ENCODE results near the gene SLC6A7.

SLC6A7 gene

DNA sequence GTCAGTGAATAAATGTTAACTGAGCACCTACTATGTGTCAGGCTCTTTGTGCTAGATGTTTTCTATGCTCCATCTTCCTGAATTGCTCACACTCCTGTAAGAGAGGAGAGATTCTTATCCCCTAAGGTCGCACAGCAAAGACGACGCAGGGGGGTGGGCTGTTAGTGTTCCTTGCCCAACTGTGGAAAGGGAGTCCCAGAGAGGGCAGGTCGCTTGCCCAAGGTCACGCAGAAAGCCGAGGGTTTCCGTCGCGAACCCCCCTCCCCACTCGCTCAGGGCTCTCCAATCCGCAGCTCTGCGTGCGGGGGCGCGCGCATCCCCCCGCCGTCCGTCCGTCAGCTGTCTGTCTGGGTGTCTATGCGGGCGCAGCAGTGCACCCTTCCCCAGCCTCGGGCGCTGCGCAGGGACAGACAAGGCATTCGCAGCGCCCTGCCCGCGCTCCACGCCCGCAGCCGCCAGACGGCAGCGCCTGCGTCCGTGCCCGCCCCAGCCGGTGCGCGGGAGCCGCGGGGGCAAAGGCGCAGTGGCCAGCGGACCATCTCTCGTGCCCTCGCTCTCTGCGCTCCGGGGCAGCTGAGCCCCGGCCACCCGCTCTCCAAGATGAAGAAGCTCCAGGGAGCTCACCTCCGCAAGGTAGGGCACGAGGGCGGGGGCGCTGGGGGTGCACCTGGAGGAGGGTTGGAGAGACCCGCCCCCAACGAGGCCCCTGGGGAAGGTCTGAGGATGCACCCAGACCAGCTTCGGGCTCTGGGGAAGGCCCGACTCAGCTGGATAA, at the start of gene SLC6A7:
Gene SLC6A7 (plus strand): TSS at position 335 of the 775 bp plus-strand sequence. CDS start 266 bp downstream, at position 601.
- DNase-seq (ENCODE audit: low read depth in 2 of 2): no peak

DNA sequence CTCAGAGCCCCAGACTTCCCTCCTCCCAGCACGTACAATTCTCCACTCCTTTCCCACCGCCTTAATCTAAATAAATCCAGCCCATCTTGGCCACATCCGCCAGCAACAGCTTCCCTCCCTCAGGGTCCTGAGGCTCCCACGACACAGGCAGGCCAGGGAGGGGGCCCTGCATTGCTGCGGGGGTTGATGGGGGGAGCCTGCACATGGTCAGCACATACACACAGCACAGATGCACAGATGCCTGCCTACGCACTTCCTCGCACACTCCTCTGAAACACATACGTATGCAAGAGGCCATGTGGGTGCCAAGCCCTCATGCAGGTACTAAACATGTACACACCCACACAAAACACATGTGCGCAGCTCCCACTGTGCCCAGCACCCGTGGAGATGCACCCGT, 49.0 kb upstream of the SLC6A7 start:
- DNase-seq (ENCODE audit: low read depth in 2 of 2): no peak

GRCh38 chr5:150141544-150142184, 48.2 kb upstream of the SLC6A7 start:
- DNase-seq (ENCODE audit: low read depth in 2 of 2): no peak

- DNase-seq (ENCODE audit: low read depth in 2 of 2): no peak
These were observed 47.5 kb upstream of the SLC6A7 start for GRCh38 chr5:150142185-150142958.

DNA sequence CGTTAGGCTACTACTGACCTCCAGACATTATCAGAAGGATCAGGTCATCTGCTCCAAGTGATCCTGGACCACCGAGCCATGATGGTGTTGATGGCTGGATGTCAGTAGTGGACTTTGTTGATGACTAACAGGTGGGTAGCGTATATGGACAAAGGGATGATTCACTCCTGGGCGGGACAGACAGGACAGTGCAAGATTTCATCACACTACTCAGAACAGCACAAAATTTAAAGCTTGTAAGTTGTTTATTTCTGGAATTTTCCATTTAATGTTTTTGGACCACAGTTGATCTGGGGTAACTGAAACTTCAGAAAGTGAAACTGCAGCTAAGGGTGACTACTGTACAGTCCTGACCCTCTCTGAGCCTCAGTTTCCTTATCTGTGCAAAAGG, 46.9 kb upstream of the SLC6A7 start:
- DNase-seq (ENCODE audit: low read depth in 2 of 2): no peak

DNA sequence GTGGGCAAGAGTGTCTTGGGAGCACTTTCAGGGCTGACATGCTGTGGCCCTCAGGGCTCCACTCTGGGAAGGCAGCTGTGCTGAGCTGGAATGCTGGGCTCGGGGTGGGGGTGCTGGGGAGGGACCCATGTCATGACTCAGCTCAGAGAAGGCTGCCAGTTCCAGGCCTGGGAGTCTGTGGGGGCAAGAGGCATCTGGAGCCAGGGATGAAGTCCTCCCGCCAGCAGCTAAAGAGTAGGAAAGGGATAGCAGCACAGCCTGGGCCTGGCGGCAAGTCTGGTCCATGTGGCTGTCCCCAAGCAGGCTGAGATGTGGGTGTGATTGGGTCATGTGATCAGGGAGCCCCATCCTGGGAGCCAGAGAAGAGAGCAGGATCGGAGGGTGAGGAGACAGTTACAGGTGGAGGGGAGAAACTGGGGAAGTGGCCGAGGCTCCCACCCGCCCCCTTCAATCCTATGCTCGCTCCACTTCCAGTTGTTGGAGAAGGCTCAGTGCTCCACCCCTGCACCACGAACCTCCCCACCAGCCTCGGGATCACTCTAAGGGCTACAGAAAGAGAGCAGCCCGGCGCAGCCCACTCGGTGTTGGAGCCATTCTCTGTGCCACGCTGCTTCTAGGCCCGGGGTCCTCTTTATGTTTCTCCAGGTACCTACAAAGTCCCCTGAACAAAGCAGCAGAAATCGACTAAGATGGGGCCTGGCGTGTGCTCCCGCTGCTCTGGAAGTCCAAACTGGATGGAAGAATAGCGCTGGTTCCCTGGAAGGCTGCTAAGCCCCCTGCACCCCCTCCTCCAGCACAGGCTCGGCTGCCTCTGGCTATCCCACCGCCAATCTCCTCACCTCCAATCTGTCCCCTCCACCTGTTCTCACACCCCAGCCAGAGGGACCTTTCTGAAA, 46.3 kb upstream of the SLC6A7 start:
- no peak for DNase-seq (ENCODE audit: low read depth in 2 of 2)

DNA sequence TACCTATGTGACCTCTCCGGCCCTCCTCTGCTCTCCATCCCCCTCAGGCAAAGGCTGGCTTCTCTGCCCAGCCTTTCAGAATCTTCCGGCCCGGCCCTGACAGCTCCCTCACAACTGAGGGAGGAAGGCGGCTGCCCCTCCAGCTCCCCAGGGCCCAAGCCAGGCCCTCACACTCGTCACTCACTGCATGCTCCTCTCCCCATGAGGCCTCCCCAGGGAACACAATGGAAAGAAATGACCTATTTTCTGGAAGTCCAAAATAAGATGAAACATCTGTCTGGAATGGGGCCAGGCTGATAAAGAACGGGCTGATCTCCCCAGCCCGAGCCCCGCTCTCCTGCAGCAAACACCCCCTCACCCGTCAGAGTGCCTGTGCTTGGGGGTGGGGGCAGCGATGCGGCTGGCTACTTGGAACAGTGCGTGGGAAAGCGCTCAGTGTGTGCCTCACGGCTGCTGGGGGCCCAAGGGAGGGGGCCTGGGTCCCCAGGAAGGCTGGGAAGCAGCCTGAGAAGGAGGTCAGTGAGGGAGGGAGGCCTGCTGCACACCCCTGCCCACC, 45.5 kb upstream of the SLC6A7 start:
- DNase-seq (ENCODE audit: low read depth in 2 of 2): no peak

GRCh38 chr5:150144879-150145278, 45.0 kb upstream of the SLC6A7 start:
- no peak for DNase-seq (ENCODE audit: low read depth in 2 of 2)

DNA sequence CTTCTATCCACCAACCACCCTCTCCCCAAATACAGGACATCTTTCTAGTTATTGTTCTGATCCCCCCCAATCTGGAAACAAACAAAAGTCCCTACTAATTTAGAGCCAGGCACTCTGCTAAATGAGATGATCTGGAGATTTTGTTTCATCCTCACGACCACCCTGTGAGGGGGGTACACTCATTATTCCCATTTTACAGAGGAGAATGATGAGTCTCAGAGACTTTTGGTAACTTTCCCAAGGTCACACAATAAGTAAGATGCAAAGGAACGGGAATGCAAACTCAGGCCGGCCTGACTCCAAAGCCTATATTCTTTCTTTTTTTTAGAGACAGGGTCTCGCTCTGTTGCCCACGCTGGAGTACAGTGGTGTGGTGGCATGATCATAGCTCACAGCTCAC, 43.6 kb upstream of the SLC6A7 start:
- no peak for DNase-seq (ENCODE audit: low read depth in 2 of 2)

DNA sequence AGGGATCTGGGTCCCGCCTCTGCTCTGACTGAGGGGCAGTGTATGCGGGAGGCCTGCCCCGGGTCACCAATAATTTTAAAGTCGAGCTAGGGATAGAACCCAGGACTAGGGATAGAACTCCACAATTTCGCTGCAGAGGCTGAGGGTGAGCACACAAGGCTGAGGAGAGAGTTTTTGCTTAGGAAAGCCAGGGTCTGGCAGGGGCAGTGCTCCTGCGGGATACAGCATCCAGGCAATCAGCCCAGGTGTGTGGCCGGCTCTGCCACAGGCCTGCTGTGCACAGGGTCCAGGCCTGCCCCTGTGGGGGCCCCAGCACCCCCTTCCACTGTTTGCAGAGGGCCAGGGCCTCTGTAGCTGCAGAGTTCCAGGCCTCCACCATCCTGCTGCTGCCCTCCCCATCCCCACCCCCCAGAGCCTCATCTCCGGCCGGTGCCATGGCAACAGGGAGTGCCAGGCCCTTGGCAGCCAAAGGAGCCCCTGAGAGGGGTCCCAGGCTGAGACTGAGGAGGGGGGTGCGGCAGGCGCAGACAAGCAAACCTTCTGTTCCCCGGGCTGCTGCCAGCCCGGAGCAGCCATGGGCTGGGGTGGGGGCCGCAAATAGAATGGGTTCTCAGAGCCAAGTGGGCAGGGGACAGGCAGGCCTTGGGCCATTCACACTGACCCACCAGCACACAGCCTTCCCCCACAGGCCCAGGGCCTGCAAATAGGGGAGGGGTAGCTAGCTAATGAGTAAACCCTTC, 42.8 kb upstream of the SLC6A7 start:
- no peak for DNase-seq (ENCODE audit: low read depth in 2 of 2)

DNA sequence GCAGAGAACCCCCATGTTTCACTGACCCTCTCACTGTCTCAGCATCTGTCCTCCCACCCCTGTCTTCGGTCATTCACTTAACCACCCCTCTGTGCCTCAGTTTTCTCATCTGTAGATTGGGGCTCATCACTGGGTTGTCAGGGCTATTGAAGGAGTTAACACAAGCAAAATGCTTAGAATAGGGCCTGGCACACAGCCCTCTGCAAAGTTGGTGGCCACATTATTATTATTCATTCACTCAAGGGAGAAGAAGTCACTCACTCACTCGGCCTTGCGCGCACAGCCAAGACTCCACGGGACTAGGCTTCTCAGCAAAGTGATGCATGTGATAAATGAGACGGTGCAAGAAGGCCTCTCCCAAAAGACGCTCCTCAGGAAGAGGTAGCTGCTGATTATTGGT, 42.2 kb upstream of the SLC6A7 start:
- no peak for DNase-seq (ENCODE audit: low read depth in 2 of 2)

- DNase-seq (ENCODE audit: low read depth in 2 of 2): no peak
These were observed 41.5 kb upstream of the SLC6A7 start for GRCh38 chr5:150148117-150148927.

DNA sequence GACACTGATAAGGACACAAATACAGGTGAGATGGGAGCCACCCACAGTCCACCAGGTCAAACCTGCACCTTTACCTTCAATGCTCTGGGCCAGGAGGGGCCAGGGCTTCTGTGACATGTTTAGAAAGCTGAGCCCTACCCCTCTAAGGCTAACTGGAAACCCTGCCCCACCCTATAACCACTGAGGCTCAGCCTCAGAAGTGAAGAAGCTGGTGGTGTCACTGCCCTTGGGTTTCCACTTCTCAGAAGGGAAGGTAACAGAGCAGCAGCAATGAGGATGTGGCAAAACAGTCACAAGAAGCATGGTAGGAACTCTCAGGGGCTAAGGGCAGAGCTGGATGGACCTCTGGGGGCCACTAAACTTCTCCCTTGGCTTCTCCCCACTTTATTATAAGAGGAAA, 40.2 kb upstream of the SLC6A7 start:
- no peak for DNase-seq (ENCODE audit: low read depth in 2 of 2)

DNA sequence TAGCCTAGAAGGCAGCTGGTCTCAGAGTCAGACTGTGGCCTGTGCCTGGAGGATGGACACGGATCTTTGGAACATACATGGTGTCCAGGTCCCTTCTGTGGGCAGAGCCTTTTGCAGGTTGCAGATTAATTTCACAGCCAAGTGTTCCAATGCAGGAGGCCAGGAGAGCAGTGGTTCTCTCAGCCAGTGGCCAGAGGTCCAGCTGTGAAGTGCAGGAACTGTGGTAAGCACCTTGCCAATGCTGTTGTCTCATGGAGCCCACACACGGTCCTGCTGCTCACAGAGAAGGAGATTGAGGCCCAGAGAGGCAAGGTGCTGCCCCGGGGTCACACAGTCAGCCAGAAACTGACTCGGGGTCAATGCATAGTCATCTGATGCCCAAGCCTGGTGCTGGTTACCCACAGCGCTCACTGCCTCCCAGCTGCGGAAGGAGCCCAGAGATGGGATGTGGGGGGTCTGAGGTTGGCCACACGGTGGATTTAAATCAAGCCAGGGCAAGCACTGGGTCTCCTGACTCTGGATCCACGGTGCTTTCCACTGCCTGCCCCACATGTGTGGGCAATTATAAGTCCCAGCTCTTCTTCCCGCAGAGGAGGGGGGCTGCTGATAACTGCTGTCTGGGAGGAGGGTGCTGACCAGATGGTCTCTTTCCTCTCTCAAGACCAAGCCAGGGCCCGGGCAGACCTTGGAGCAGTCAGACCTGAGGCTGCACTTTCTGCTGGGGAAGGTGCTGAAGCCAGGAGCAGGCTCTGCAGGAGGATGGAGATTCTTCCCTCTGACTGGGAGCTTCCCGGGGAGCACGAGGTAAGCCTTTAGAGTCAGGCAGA, 37.0 kb upstream of the SLC6A7 start:
- DNase-seq (ENCODE audit: low read depth in 2 of 2): no peak

- DNase-seq (ENCODE audit: low read depth in 2 of 2): no peak
These were observed 36.4 kb upstream of the SLC6A7 start for GRCh38 chr5:150153483-150153882.

DNA sequence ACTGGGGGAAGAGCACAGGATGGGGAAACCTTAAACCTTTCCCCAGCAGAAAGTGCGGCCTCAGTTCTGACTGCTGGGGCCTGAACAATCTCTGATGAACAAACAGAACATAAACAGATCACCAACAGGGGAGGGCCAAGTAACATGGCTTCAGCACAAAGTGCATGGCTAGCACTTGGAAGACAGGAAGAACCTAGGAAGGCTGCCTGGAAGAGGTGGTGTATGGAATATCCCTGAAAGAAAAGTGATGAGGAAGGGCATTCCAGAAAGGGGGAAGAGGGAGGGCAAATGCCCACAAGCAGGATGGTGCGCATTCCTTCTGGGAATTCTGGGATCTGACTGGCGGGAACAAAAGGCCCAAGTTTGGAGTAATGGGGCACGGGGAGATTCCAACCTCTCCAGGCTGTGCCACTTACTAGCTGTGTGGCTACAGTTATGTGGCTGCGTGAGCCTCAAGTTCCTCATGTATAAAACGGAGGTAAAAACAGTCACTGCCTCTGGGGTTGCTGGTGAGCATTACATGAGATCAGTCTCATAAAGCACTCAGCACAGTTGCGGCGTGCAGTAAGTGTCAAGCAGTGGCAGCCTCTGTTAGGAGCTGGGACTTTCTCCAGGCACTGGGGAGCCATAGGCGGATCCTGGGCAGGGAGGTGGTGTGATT, 35.8 kb upstream of the SLC6A7 start:
- no peak for DNase-seq (ENCODE audit: low read depth in 2 of 2)

- no peak for DNase-seq (ENCODE audit: low read depth in 2 of 2)
These were observed 35.2 kb upstream of the SLC6A7 start for GRCh38 chr5:150154618-150155128.
